RWPE2 (cell line): Measurements from ENCODE around the gene ZNF578.
"Not testable (repeated sequence)": the region's sequence is repeated elsewhere in the genome, so short reads cannot be mapped to it uniquely, and the experiment has no call there.

Experiments used
- ATAC-seq: fragments of 200-7000 bp; cut with Tn5 transposase; 3 replicates; pipeline ENCODE4 v1.9.1; 2021; ENCODE audit warnings: low read depth
- DNase-seq: peaks from one replicate; pipeline ENCODE4 v3.0.0-alpha.2; 2020; ENCODE audit warnings: low spot score
- H3K27ac ChIP-seq: fragments of 450-650 bp; 2 replicates; pipeline ENCODE4 v1.5.1; 2017; ENCODE audit warnings: mild to moderate bottlenecking; ENCODE audit not compliant: poor library complexity, severe bottlenecking
- H3K27me3 ChIP-seq: fragments of 250-450 bp; sonication (Bioruptor Pico); 2 replicates; pipeline ENCODE4 v1.5.1; 2021; ENCODE audit warnings: mild to moderate bottlenecking, moderate library complexity; ENCODE audit not compliant: insufficient read depth, poor library complexity, severe bottlenecking
- H3K36me3 ChIP-seq: fragments of 250-450 bp; sonication (Bioruptor Pico); 2 replicates; pipeline ENCODE4 v1.5.1; 2020; ENCODE audit warnings: low read depth, mild to moderate bottlenecking, moderate library complexity
- H3K4me1 ChIP-seq: fragments of 250-450 bp; sonication (Bioruptor Pico); 2 replicates; pipeline ENCODE4 v1.5.1; 2021; ENCODE audit warnings: mild to moderate bottlenecking, moderate library complexity; ENCODE audit not compliant: insufficient read depth, poor library complexity, severe bottlenecking
- H3K4me3 ChIP-seq: fragments of 250-450 bp; sonication (Bioruptor Pico); 2 replicates; pipeline ENCODE4 v1.5.1; 2021; ENCODE audit warnings: mild to moderate bottlenecking, moderate library complexity; ENCODE audit not compliant: severe bottlenecking
- H3K9me3 ChIP-seq: fragments of 250-450 bp; sonication (Bioruptor Pico); 2 replicates; pipeline ENCODE4 v1.5.1; 2021; ENCODE audit warnings: mild to moderate bottlenecking, moderate library complexity; ENCODE audit not compliant: severe bottlenecking
- CTCF ChIP-seq: fragments of 450-650 bp; IDR thresholded peaks from one replicate; pipeline ENCODE4 v1.5.1; 2017; ENCODE audit warnings: mild to moderate bottlenecking, moderate library complexity; ENCODE audit not compliant: poor library complexity, severe bottlenecking

ZNF578 gene

GRCh38 chr19:52507266-52507665 lies 53.9 kb downstream of the ZNF578 start:
- no peak overlapping the region for H3K4me3 ChIP-seq
- no peak for DNase-seq
- H3K27ac ChIP-seq, result no peak overlapping the region
- H3K27me3 ChIP-seq, result no peaks in the 10 kb centered on the region
- no peaks in the 10 kb centered on the region for H3K36me3 ChIP-seq
- no peak for ATAC-seq
- TF ChIP-seq CTCF, result no peak
- H3K9me3 ChIP-seq, result no peaks in the 10 kb centered on the region
- no peaks in the 10 kb centered on the region for H3K4me1 ChIP-seq

DNA sequence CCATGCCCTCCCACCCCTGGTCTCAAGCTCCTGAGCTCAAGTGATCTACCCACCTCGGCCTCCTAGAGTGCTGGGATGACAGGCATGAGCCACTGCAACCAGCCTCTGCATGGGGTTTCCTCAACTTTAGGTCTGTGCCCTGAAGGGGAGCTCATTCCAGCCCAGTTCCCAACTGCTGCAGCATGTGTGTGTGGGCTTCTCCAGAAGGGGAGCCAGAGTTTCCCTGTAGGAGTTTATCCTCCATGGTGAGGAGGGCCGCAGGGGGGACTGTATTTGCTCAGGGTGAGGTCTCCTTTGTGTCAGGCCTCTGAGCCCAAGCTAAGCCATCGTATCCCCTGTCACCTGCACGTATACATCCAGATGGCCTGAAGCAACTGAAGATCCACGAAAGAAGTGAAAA lies 62.8 kb downstream of the ZNF578 start:
- Histone ChIP-seq H3K4me3 (no peak overlapping the region), H3K4me1 (no peaks in the 10 kb centered on the region), H3K9me3 (no peaks in the 10 kb centered on the region), H3K27me3 (no peaks in the 10 kb centered on the region), H3K36me3 (no peaks in the 10 kb centered on the region), H3K27ac (no peak overlapping the region)
- TF ChIP-seq CTCF, result no peak
- DNase-seq (no peak), ATAC-seq (no peak)

- Histone ChIP-seq H3K4me3 (no peak overlapping the region), H3K27ac (no peak overlapping the region), H3K27me3 (no peaks in the 10 kb centered on the region), H3K9me3 (no peaks in the 10 kb centered on the region), H3K4me1 (no peaks in the 10 kb centered on the region), H3K36me3 (no peaks in the 10 kb centered on the region)
- no peak for TF ChIP-seq CTCF
- no peak for ATAC-seq
- DNase-seq, result no peak
Observed at GRCh38 chr19:52518646-52519045, 65.3 kb downstream of the ZNF578 start.

DNA sequence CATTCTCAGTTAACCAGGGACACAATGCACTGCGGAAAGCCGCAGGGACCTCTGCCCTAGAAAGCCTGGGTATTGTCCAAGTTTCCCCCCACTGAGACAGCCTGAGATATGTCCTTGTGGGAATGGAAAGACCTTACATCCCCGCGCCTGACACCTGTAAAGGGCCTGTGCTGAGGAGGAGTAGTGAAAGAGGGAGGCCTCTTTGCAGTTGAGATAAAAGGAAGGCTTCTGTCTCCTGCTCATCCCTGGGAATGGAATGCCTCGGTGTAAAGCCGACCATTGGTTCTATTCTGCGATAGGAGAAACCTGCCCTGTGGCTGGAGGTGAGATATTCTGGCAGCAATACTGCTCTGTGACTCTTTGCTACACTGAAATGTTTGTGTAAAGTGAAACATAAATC lies 65.8 kb downstream of the ZNF578 start:
- H3K36me3 ChIP-seq, DNase-seq, H3K27ac ChIP-seq, H3K4me3 ChIP-seq, H3K9me3 ChIP-seq, H3K4me1 ChIP-seq, ATAC-seq, H3K27me3 ChIP-seq: not testable (repeated sequence)

- no peak for TF ChIP-seq CTCF
- no peak for ATAC-seq
- DNase-seq, result no peak
Observed at GRCh38 chr19:52520013-52520412, 66.7 kb downstream of the ZNF578 start.

More at GRCh38 chr19:52520013-52520412, 66.7 kb downstream of the ZNF578 start:
- H3K27me3 ChIP-seq, result no peaks in the 10 kb centered on the region
- H3K4me1 ChIP-seq, result no peaks in the 10 kb centered on the region
- no peaks in the 10 kb centered on the region for H3K9me3 ChIP-seq
- no peak overlapping the region for H3K4me3 ChIP-seq
- H3K27ac ChIP-seq, result no peak overlapping the region
- H3K36me3 ChIP-seq, result no peaks in the 10 kb centered on the region
